ENCODE measurements around the gene TSPAN7. TPM values are rescaled to one million over a fixed set of nuclear protein-coding genes. Genes with fewer than 3 reads are reported as not detected.

Gene TSPAN7
- total and polyA plus RNA-seq, 2 donors (not counting 3 experiments of a cell fraction or from before 2014, with no cell fraction given), result 3.2 to 5.2 TPM

DNA sequence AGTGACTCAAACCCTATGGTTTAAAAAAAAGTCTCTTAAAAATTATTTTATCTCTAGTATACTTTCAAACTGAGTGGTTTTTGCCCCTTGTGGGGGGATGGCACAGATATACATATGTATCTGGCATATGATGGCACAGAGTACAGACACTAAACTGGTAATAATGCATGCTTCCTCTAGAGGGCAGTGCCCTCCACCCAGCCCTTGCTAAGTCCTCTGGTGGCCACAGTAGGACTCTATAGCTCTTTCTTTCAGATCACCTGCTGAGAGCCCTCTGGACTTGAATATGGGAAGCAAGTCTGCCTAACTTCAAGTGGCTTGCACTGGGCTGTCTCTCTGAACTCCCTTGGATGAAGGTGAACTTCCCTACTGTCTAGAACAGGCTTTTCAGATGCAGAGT lies 66.3 kb downstream of the TSPAN7 start:
- DNase-seq (ENCODE audit: low read depth, low spot score) (peak; percentile 29), FAIRE-seq (peak; percentile 59)

DNA sequence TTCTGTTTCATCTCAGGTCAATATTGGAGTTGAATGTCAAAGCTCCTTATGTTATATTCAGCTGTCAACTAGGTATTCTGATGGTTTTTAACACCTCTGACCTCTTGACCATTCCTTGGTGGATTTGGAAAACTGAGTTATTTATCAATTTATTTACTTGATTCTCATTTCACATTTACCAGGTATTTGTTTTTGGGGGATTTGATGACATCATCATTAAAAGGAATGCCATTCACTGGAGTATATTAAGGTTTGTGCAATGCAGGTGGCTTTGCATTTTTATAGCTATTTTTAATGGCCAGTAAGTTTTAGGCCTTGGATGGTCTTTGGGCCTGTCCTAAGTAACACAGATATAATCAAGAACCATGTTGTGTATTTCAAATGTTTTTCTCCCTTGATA lies 67.2 kb downstream of the TSPAN7 start:
- ChIA-PET POLR2A (no interaction called here), CTCF (interaction anchor here (1.3 to 1.9 kb wide), 4 partner anchors 13 to 28 kb away, joined by 3 to 34 read pairs (median 9); no protein-coding TSS in a partner anchor)
- H3K9me1 ChIP-seq (replicated peaks; ENCODE audit: control insufficient read depth, extremely low read depth, insufficient read depth, low read length), result no peaks in the 10 kb centered on the region
- intact Hi-C loops (cut with micrococcal nuclease), result loop anchor here (10.0 kb wide), 1 partner anchor 294 kb away; no protein-coding TSS in a partner anchor
- no peak overlapping the region for H3K4me2 ChIP-seq (ENCODE audit: insufficient read depth, low read length)
- no peaks in the 10 kb centered on the region for H4K20me1 ChIP-seq (replicated peaks; ENCODE audit: control insufficient read depth, extremely low read depth, insufficient read depth, low read length)
- H3K4me1 ChIP-seq (ENCODE audit: control insufficient read depth, extremely low read depth, insufficient read depth, low read length), result no peaks in the 10 kb centered on the region
- DNase-seq (ENCODE audit: low read depth, low spot score) (no peak), FAIRE-seq (no peak)
- dilution Hi-C loops (cut with MboI; ENCODE audit: extremely low pct_ligation_motif_present, low sequenced_read_pairs), result no loop called here
- H3K4me3 ChIP-seq (replicated peaks in 1 of 3; ENCODE audit: insufficient read depth in 1 of 3, low read depth in 1 of 3, low read length in 3 of 3), result no peak overlapping the region
- no peak overlapping the region for H2AFZ ChIP-seq (ENCODE audit: low read depth, low read length)
- no peaks in the 10 kb centered on the region for H3K27me3 ChIP-seq (ENCODE audit: control insufficient read depth in 2 of 2, insufficient read depth in 2 of 2, low read length in 2 of 2)
- H3K79me2 ChIP-seq (ENCODE audit: control insufficient read depth, insufficient read depth, low read length), result no peaks in the 10 kb centered on the region
- TF ChIP-seq, protein P1, sequence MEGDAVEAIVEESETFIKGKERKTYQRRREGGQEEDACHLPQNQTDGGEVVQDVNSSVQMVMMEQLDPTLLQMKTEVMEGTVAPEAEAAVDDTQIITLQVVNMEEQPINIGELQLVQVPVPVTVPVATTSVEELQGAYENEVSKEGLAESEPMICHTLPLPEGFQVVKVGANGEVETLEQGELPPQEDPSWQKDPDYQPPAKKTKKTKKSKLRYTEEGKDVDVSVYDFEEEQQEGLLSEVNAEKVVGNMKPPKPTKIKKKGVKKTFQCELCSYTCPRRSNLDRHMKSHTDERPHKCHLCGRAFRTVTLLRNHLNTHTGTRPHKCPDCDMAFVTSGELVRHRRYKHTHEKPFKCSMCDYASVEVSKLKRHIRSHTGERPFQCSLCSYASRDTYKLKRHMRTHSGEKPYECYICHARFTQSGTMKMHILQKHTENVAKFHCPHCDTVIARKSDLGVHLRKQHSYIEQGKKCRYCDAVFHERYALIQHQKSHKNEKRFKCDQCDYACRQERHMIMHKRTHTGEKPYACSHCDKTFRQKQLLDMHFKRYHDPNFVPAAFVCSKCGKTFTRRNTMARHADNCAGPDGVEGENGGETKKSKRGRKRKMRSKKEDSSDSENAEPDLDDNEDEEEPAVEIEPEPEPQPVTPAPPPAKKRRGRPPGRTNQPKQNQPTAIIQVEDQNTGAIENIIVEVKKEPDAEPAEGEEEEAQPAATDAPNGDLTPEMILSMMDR (IDR thresholded peaks at IDR 0.05; ENCODE audit: extremely low read depth in 1 of 2, insufficient read depth in 1 of 2, low read depth in 1 of 2, low read length in 2 of 2), result no peak
- TF ChIP-seq FOS (IDR thresholded peaks at IDR 0.05; ENCODE audit: borderline replicate concordance, insufficient read depth, low read length) (no peak), POLR2A (IDR thresholded peaks at IDR 0.05; ENCODE audit: low read depth, low read length) (no peak), MYC (IDR thresholded peaks at IDR 0.05; ENCODE audit: low read depth, low read length) (no peak), GATA2 (IDR thresholded peaks at IDR 0.05; ENCODE audit: insufficient read depth, insufficient read length, low read depth, low read length) (no peak), EZH2 (IDR thresholded peaks at IDR 0.05; ENCODE audit: borderline replicate concordance, low read depth, low read length, severe bottlenecking) (no peak), JUN (IDR thresholded peaks at IDR 0.05; ENCODE audit: borderline replicate concordance, insufficient read depth, insufficient read length, low read depth) (no peak), POLR2AphosphoS5 (IDR thresholded peaks at IDR 0.05; ENCODE audit: insufficient read depth, low read depth, low read length) (no peak)
- TF ChIP-seq, protein P2, sequence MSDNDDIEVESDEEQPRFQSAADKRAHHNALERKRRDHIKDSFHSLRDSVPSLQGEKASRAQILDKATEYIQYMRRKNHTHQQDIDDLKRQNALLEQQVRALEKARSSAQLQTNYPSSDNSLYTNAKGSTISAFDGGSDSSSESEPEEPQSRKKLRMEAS (IDR thresholded peaks at IDR 0.05; ENCODE audit: insufficient read depth, insufficient read length), result no peak
- H3K36me3 ChIP-seq (ENCODE audit: control insufficient read depth in 2 of 2, extremely low read depth in 1 of 2, insufficient read depth in 2 of 2, low read length in 2 of 2), result no peaks in the 10 kb centered on the region
- no peaks in the 10 kb centered on the region for H3K9me3 ChIP-seq (replicated peaks; ENCODE audit: control insufficient read depth, insufficient read depth, low read length)
- H3K9ac ChIP-seq (replicated peaks; ENCODE audit: extremely low read depth, insufficient read depth, low read length), result no peak overlapping the region
- H3K27ac ChIP-seq (ENCODE audit: insufficient read depth, low read depth, low read length), result no peak overlapping the region
- no TSS peak for BruUV-seq (replicated peaks)

More for the DNA sequence above, 66.3 kb downstream of the TSPAN7 start:
- dilution Hi-C loops (cut with MboI; ENCODE audit: extremely low pct_ligation_motif_present, low sequenced_read_pairs), result no loop called here
- H3K4me3 ChIP-seq (replicated peaks in 1 of 3; ENCODE audit: insufficient read depth in 1 of 3, low read depth in 1 of 3, low read length in 3 of 3), result no peak overlapping the region
- no peaks in the 10 kb centered on the region for H3K27me3 ChIP-seq (ENCODE audit: control insufficient read depth in 2 of 2, insufficient read depth in 2 of 2, low read length in 2 of 2)
- H3K9me3 ChIP-seq (replicated peaks; ENCODE audit: control insufficient read depth, insufficient read depth, low read length), result no peaks in the 10 kb centered on the region
- no peak overlapping the region for H2AFZ ChIP-seq (ENCODE audit: low read depth, low read length)
- H3K4me1 ChIP-seq (ENCODE audit: control insufficient read depth, extremely low read depth, insufficient read depth, low read length), result no peaks in the 10 kb centered on the region
- H3K36me3 ChIP-seq (ENCODE audit: control insufficient read depth in 2 of 2, extremely low read depth in 1 of 2, insufficient read depth in 2 of 2, low read length in 2 of 2), result no peaks in the 10 kb centered on the region
- POLR2A ChIA-PET, result no interaction called here
- no peaks in the 10 kb centered on the region for H3K79me2 ChIP-seq (ENCODE audit: control insufficient read depth, insufficient read depth, low read length)
- BruUV-seq (replicated peaks), result no TSS peak
- TF ChIP-seq, protein P1 (IDR thresholded peaks at IDR 0.05; ENCODE audit: extremely low read depth in 1 of 2, insufficient read depth in 1 of 2, low read depth in 1 of 2, low read length in 2 of 2), result peak; percentile 56 to 70
- TF ChIP-seq GATA2 (IDR thresholded peaks at IDR 0.05; ENCODE audit: insufficient read depth, insufficient read length, low read depth, low read length) (no peak), MYC (IDR thresholded peaks at IDR 0.05; ENCODE audit: low read depth, low read length) (no peak)
- H4K20me1 ChIP-seq (replicated peaks; ENCODE audit: control insufficient read depth, extremely low read depth, insufficient read depth, low read length), result no peaks in the 10 kb centered on the region
- intact Hi-C loops (cut with micrococcal nuclease), result loop anchor here (1.0 to 10.0 kb wide), 2 partner anchors 27 to 293 kb away; no protein-coding TSS in a partner anchor
- H3K9me1 ChIP-seq (replicated peaks; ENCODE audit: control insufficient read depth, extremely low read depth, insufficient read depth, low read length), result no peaks in the 10 kb centered on the region
- CTCF ChIA-PET, result interaction anchor here (0.6 to 1.9 kb wide), 12 partner anchors 10 to 293 kb away, joined by 3 to 34 read pairs (median 4); no protein-coding TSS in a partner anchor
- H3K4me2 ChIP-seq (ENCODE audit: insufficient read depth, low read length), result no peak overlapping the region
- no peak overlapping the region for H3K9ac ChIP-seq (replicated peaks; ENCODE audit: extremely low read depth, insufficient read depth, low read length)
- H3K27ac ChIP-seq (ENCODE audit: insufficient read depth, low read depth, low read length), result no peak overlapping the region
